ENCODE data around the gene HSD17B14. TPM values are rescaled to one million over a fixed set of nuclear protein-coding genes. Genes with fewer than 3 reads are reported as not detected.

HSD17B14 gene
- polyA plus RNA-seq, 1 of the 3 experiments (the other 2 are of a cell fraction), result 29.7 TPM

DNA sequence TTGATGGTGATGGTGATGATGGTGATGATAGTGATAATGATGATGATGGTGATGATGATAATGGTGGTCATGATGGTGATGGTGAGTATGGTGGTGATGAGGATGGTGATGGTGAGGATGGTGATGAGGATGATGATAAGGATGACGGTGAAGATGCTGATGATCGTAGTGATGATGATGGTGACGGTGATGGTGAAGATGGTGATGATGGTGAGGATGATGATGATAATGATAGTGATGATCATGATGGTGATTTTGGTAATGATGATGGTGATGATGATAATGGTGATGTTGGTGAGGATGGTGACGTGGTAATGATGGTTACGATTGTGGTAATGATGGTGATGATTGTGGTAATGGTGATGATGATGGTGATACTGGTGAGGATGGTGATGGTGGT, 14.7 kb downstream of the HSD17B14 start (continued):
- TF ChIP-seq, protein P1, sequence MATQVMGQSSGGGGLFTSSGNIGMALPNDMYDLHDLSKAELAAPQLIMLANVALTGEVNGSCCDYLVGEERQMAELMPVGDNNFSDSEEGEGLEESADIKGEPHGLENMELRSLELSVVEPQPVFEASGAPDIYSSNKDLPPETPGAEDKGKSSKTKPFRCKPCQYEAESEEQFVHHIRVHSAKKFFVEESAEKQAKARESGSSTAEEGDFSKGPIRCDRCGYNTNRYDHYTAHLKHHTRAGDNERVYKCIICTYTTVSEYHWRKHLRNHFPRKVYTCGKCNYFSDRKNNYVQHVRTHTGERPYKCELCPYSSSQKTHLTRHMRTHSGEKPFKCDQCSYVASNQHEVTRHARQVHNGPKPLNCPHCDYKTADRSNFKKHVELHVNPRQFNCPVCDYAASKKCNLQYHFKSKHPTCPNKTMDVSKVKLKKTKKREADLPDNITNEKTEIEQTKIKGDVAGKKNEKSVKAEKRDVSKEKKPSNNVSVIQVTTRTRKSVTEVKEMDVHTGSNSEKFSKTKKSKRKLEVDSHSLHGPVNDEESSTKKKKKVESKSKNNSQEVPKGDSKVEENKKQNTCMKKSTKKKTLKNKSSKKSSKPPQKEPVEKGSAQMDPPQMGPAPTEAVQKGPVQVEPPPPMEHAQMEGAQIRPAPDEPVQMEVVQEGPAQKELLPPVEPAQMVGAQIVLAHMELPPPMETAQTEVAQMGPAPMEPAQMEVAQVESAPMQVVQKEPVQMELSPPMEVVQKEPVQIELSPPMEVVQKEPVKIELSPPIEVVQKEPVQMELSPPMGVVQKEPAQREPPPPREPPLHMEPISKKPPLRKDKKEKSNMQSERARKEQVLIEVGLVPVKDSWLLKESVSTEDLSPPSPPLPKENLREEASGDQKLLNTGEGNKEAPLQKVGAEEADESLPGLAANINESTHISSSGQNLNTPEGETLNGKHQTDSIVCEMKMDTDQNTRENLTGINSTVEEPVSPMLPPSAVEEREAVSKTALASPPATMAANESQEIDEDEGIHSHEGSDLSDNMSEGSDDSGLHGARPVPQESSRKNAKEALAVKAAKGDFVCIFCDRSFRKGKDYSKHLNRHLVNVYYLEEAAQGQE (IDR thresholded peaks at IDR 0.05; ENCODE audit: low read depth, low read length), result no peak
- TF ChIP-seq NFIC (IDR thresholded peaks at IDR 0.05; ENCODE audit: borderline replicate concordance), result no peak

DNA sequence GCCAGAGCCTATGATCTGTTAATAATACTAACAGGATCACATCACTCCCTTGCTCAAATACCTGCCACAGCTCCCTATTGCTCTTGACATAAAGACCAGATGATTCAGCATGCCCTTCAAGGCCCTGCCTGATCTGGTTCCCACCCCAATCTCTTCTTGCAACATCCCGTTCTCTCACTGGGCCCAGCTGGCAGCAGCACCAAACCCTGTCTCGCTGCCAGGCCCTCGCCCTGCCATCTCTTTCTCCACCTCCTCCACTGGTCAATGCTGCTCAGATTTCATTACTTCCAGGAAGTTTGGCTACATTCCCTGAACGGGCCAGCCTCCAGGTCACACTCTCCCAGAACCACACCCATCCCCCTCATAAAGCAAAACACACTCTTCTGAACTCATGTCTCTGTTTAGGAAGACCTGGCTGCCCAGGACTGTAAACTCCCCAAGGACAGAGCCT, 16.9 kb downstream of the HSD17B14 start:
- no peaks in the 10 kb centered on the region for H3K9me2 ChIP-seq
- TF ChIP-seq RXRA (IDR thresholded peaks at IDR 0.05; ENCODE audit: borderline replicate concordance, low read depth), result no peak
- TF ChIP-seq SIN3A (IDR thresholded peaks at IDR 0.05; ENCODE audit: borderline replicate concordance, low read depth, low read length), result 0 out of 2 replicates have a peak, but pooled peaks have one; percentile 27
- TF ChIP-seq, protein P1 (IDR thresholded peaks at IDR 0.05; ENCODE audit: low read depth, low read length), result no peak
- no peak overlapping the region for H3K9ac ChIP-seq
- ChIA-PET POLR2A (no interaction called here), CTCF (interaction anchor here (0.8 to 0.9 kb wide), 2 partner anchors 23 to 32 kb away, joined by 3 to 4 read pairs; no protein-coding TSS in a partner anchor)
- H3K4me1 ChIP-seq (ENCODE audit: control insufficient read depth in 1 of 2, insufficient read depth in 2 of 2, low read depth in 1 of 2, low read length in 1 of 2), result no peaks in the 10 kb centered on the region; a peak in 1 of 4 replicates
- no peak overlapping the region for H2AFZ ChIP-seq (ENCODE audit: low read depth)
- H3K36me3 ChIP-seq (replicated peaks in 1 of 2; ENCODE audit: control insufficient read depth in 1 of 2, insufficient read depth in 2 of 2, low read length in 1 of 2), result no peaks in the 10 kb centered on the region
- H3F3A ChIP-seq (replicated peaks; ENCODE audit: insufficient read depth), result no peaks in the 10 kb centered on the region
- no peak overlapping the region for H3K4me2 ChIP-seq
- WGBS (ENCODE audit: low lambda C conversion rate), result 21% methylated on average over 4 of the region's 4 CpGs
- H3K27ac ChIP-seq (ENCODE audit: low read depth in 2 of 2, low read length in 1 of 2), result no peak overlapping the region
- no peak overlapping the region for H3K4me3 ChIP-seq (ENCODE audit: low read depth in 2 of 2, low read length in 1 of 2)
- no peaks in the 10 kb centered on the region for H3K9me3 ChIP-seq
- no peaks in the 10 kb centered on the region for H3K27me3 ChIP-seq (ENCODE audit: insufficient read depth)
- H4K20me1 ChIP-seq (ENCODE audit: insufficient read depth), result no peaks in the 10 kb centered on the region
- DNase-seq, result no peak
- no peaks in the 10 kb centered on the region for H3K79me2 ChIP-seq (ENCODE audit: insufficient read depth)

DNA sequence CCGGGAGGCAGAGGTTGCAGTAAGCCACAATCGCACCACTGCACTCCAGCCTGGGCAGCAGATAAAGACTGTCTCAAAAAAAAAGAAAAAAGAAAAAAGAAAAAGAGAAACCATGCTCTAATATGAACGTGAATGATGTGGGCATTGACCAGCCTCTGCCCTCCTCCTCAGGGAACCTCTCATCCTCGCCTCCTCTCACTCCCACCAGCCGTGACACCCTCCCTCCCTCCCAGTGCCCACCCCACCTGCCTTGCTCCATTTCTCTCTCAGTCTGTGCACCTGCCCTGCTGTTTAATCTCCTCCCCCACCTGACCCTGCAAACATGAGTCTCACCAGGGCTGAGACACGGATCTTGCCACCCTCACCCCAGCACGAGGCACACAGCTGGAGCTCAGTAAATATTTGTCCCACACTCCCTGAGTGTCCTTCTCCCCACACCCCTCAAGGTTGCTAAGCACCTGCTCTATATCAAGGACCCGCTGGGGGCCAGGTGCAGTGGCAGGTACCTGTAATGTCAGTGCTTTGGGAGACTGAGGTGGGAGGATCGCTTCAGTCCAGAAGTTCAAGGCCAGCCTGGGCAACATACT, 18.0 kb downstream of the HSD17B14 start:
- CTCF ChIA-PET, result interaction anchor here (1.8 kb wide), 1 partner anchor 23 kb away, joined by 5 read pairs; no protein-coding TSS in a partner anchor
- DNase-seq, result no peak
- Histone ChIP-seq H3K9me2 (no peaks in the 10 kb centered on the region), H3K4me3 (ENCODE audit: low read depth in 2 of 2, low read length in 1 of 2) (no peak overlapping the region), H4K20me1 (ENCODE audit: insufficient read depth) (no peaks in the 10 kb centered on the region), H2AFZ (ENCODE audit: low read depth) (no peak overlapping the region), H3F3A (replicated peaks; ENCODE audit: insufficient read depth) (no peaks in the 10 kb centered on the region), H3K4me2 (no peak overlapping the region), H3K27me3 (ENCODE audit: insufficient read depth) (no peaks in the 10 kb centered on the region), H3K9ac (no peak overlapping the region), H3K4me1 (ENCODE audit: control insufficient read depth in 1 of 2, insufficient read depth in 2 of 2, low read depth in 1 of 2, low read length in 1 of 2) (no peaks in the 10 kb centered on the region; a peak in 1 of 4 replicates), H3K27ac (ENCODE audit: low read depth in 2 of 2, low read length in 1 of 2) (no peak overlapping the region), H3K79me2 (ENCODE audit: insufficient read depth) (no peaks in the 10 kb centered on the region), H3K9me3 (no peaks in the 10 kb centered on the region), H3K36me3 (replicated peaks in 1 of 2; ENCODE audit: control insufficient read depth in 1 of 2, insufficient read depth in 2 of 2, low read length in 1 of 2) (no peaks in the 10 kb centered on the region)
- POLR2A ChIA-PET, result no interaction called here
- 84% methylated on average over 9 of the region's 9 CpGs for WGBS (ENCODE audit: low lambda C conversion rate)
- no peak for TF ChIP-seq RXRA (IDR thresholded peaks at IDR 0.05; ENCODE audit: borderline replicate concordance, low read depth)
- TF ChIP-seq RCOR1 (IDR thresholded peaks at IDR 0.05; ENCODE audit: low read length), result no peak
- TF ChIP-seq, protein P2, sequence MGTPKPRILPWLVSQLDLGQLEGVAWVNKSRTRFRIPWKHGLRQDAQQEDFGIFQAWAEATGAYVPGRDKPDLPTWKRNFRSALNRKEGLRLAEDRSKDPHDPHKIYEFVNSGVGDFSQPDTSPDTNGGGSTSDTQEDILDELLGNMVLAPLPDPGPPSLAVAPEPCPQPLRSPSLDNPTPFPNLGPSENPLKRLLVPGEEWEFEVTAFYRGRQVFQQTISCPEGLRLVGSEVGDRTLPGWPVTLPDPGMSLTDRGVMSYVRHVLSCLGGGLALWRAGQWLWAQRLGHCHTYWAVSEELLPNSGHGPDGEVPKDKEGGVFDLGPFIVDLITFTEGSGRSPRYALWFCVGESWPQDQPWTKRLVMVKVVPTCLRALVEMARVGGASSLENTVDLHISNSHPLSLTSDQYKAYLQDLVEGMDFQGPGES (IDR thresholded peaks at IDR 0.05; ENCODE audit: low read depth, low read length), result no peak
- TF ChIP-seq, protein P3, sequence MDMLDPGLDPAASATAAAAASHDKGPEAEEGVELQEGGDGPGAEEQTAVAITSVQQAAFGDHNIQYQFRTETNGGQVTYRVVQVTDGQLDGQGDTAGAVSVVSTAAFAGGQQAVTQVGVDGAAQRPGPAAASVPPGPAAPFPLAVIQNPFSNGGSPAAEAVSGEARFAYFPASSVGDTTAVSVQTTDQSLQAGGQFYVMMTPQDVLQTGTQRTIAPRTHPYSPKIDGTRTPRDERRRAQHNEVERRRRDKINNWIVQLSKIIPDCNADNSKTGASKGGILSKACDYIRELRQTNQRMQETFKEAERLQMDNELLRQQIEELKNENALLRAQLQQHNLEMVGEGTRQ (IDR thresholded peaks at IDR 0.05; ENCODE audit: borderline replicate concordance, low read depth, low read length), result no peak
- TF ChIP-seq, protein P4, sequence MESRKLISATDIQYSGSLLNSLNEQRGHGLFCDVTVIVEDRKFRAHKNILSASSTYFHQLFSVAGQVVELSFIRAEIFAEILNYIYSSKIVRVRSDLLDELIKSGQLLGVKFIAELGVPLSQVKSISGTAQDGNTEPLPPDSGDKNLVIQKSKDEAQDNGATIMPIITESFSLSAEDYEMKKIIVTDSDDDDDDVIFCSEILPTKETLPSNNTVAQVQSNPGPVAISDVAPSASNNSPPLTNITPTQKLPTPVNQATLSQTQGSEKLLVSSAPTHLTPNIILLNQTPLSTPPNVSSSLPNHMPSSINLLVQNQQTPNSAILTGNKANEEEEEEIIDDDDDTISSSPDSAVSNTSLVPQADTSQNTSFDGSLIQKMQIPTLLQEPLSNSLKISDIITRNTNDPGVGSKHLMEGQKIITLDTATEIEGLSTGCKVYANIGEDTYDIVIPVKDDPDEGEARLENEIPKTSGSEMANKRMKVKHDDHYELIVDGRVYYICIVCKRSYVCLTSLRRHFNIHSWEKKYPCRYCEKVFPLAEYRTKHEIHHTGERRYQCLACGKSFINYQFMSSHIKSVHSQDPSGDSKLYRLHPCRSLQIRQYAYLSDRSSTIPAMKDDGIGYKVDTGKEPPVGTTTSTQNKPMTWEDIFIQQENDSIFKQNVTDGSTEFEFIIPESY (IDR thresholded peaks at IDR 0.05; ENCODE audit: borderline replicate concordance, low read depth), result no peak
